ENCODE measurements around the gene TMPRSS9.

DNA sequence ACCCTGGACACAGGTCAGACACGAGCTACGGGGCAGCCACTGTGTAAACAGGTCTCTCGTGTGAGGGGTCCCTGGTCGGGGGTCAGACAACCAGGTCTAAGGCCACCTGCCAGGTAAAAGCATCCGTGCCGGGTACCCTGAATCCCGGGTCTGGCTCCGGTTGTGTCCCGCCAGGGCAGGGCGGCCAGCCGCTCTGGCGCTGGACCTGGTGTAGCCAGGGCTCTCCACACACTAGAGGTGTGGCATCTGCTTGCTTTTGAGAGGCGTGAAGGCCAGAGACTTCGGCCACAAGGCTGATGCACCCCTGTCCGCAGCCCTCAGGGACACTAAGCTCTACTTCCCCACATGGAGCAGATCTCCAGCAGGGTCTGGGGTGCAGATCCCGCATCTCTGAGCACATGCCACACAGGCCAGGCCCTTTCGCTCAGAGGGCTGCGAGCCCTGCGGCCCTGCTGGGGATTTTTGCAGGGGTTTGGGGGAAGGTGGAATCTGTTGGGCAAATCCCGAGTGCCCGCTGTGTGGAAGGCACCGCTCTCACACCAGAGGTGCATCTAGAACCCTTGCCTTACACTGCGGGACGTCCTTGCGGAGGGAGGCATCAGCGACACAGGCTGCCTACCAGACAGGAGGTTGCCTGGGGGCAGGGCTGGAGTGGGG lies 81.2 kb downstream of the TMPRSS9 start:
- TF ChIP-seq POLR2A (IDR thresholded peaks at IDR 0.05) (no peak), CTCF (IDR thresholded peaks at IDR 0.05) (no peak)
